MG63 (cell line): ENCODE measurements around the gene MDM2. TPM values are rescaled to one million over a fixed set of nuclear protein-coding genes. Genes with fewer than 3 reads are reported as not detected.

Source experiments
- DNase-seq: peaks from one replicate; pipeline ENCODE4 v3.0.0-alpha.2; 2020
- H3K27me3 ChIP-seq: fragments of 250-450 bp; sonication (Bioruptor Pico); 2 replicates; pipeline ENCODE4 v1.5.1; 2020; ENCODE audit warnings: mild to moderate bottlenecking, moderate library complexity
- H3K36me3 ChIP-seq: fragments of 250-450 bp; sonication (Bioruptor Pico); 2 replicates; pipeline ENCODE4 v1.5.1; 2020; ENCODE audit warnings: mild to moderate bottlenecking, moderate library complexity
- H3K4me3 ChIP-seq: fragments of 250-450 bp; sonication (Bioruptor Pico); 2 replicates; pipeline ENCODE4 v1.5.1; 2020; ENCODE audit warnings: mild to moderate bottlenecking, moderate library complexity
- H3K9me3 ChIP-seq: fragments of 250-450 bp; sonication (Bioruptor Pico); 2 replicates; pipeline ENCODE4 v1.5.1; 2020; ENCODE audit warnings: mild to moderate bottlenecking, moderate library complexity
- total RNA-seq: library from RNA; depleted of rRNA; stranded (reverse); fragments of >200 nt; shearing (Covaris generic); gene quantifications from 2 replicates; pipeline ENCODE4 v1.2.3, GENCODE V29; 2014; ENCODE audit warnings: low replicate concordance

MDM2 gene
- total RNA-seq, 1 experiment from 2014 or later = 17.4 TPM

GRCh38 chr12:68776976-68777610, 30.9 kb upstream of the MDM2 start:
- no peaks in the 10 kb centered on the region for H3K9me3 ChIP-seq
- no peaks in the 10 kb centered on the region; the same call in 1 of the 2 replicates for H3K36me3 ChIP-seq
- no peak overlapping the region for H3K4me3 ChIP-seq
- no peak for DNase-seq
- no peaks in the 10 kb centered on the region; the same call in 1 of the 2 replicates for H3K27me3 ChIP-seq

DNA sequence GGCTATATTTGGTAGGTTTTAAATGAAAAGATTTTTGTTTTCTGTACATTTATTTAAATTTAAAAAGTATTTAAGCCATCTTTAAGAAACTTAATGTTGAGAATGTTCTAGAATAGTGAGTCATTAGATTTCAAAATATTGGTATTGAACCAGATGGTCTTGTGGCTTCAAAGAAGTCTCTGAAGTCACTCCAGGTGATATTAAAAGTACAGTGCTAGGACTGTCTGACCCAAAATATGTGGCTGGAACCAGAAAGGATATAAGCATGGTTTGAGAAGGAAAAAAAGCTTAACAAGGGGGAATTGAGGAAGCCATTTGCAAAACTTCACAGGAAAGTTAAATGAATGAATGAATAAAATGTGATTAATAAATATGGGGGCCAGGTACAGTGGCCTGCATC, 28.7 kb upstream of the MDM2 start:
- Histone ChIP-seq H3K36me3 (no peaks in the 10 kb centered on the region), H3K27me3 (no peaks in the 10 kb centered on the region), H3K9me3 (no peaks in the 10 kb centered on the region), H3K4me3 (no peak overlapping the region)
- DNase-seq = no peak

- H3K27me3 ChIP-seq = no peaks in the 10 kb centered on the region
- H3K36me3 ChIP-seq = no peaks in the 10 kb centered on the region
- no peak overlapping the region for H3K4me3 ChIP-seq
- no peak for DNase-seq
- H3K9me3 ChIP-seq = no peaks in the 10 kb centered on the region
These were observed 27.2 kb upstream of the MDM2 start for GRCh38 chr12:68780731-68781130.

DNA sequence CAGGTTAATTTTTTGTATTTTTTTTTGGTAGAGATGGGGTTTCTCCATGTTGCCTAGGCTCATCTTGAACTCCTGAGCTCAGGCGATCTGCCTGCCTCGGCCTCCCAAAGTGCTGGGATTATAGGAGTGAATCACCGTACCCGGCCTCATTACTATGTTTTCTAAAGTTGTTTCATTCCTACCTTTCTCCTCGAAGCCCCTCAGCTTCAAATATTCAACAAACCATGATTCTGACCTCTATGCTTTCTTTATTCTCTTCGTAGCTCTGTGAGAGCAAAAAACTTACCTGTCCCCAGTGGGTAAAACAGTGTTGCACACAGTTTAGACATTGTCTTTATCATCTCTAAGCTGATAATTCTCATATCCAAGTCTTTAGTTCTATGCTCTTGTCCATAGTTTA, 26.2 kb upstream of the MDM2 start:
- no peaks in the 10 kb centered on the region for H3K36me3 ChIP-seq
- no peak for DNase-seq
- no peaks in the 10 kb centered on the region for H3K9me3 ChIP-seq
- no peaks in the 10 kb centered on the region for H3K27me3 ChIP-seq
- no peak overlapping the region for H3K4me3 ChIP-seq

DNA sequence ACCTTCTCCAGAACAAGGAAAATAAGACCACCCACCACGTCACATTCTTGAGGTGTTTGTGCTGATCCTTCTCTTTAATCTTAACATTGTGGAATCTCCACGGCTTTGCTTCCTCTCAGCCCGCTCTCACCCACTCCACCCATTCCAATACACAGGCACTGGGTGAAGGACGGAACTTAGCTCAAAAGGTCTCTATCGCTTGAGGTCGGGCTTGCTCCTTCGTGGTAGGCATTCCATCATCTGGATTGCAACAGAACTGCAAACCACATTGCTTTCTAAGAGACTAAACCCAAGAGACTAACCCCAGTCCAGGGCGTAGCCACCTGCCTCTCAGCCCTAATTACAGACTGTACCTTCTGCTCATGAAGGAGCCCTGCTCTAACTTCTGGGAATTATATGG, 24.0 kb upstream of the MDM2 start:
- Histone ChIP-seq H3K4me3 (no peak overlapping the region), H3K27me3 (no peaks in the 10 kb centered on the region), H3K9me3 (no peaks in the 10 kb centered on the region), H3K36me3 (no peaks in the 10 kb centered on the region)
- DNase-seq = no peak

DNA sequence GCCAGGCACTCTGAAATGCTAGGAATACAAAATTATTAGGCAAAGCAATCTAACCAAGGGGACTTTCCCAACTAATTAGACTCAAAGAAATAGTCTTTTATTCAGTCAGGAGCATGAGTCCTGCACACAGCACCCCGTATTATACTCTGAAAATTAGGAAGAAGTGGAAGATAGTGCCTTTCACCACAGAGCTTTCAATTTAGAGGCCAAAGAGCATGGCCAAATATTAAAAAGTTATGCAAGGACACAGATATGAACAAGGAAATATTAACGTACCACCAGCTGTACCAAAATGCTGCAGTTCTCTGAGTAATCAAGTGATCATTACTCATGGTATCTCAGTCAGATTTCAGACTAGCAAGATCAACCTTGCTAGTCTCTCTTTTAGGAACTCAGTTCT, 22.6 kb upstream of the MDM2 start:
- no peaks in the 10 kb centered on the region for H3K27me3 ChIP-seq
- H3K36me3 ChIP-seq = no peaks in the 10 kb centered on the region
- no peak for DNase-seq
- H3K4me3 ChIP-seq = no peak overlapping the region
- no peaks in the 10 kb centered on the region for H3K9me3 ChIP-seq

DNA sequence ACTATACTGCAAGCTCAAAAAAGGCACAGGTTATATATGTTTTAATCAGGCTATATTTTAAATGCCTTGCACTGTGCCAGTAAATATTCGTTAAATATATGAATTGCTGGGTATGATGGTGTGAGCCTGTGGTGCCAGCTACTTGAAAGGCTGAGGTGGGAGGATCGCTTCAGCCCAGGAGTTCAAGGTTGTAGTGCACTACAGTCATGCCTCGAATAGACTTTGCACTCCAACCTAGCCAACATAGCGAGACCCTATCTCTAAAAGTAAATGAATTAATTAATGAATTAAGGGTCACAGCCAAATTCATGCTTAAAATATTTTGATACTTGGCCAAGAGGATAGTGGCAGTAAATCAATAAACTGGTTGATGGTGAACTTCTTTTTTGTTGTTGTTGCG, 22.2 kb upstream of the MDM2 start:
- Histone ChIP-seq H3K4me3 (no peak overlapping the region), H3K36me3 (no peaks in the 10 kb centered on the region), H3K9me3 (no peaks in the 10 kb centered on the region), H3K27me3 (no peaks in the 10 kb centered on the region)
- DNase-seq = no peak

DNA sequence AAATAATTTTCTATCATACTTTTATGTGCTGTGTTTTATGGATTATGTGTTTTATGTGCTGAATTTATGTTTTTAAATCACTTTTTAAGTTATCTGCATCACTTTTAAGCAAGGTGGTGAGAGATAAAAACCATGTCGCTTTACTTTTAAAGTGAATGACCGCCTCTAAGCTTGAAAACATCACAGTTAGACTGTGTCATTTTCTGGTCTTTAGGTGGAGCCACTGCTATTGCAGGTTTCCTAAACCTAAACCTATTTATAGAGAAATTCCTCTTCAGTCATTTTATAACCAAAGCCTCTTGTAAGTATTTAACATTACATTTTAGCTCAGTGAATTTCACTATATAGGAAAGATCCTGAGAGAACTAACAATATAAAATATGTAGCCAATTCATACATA, 21.0 kb upstream of the MDM2 start:
- no peaks in the 10 kb centered on the region for H3K27me3 ChIP-seq
- DNase-seq = no peak
- H3K4me3 ChIP-seq = no peak overlapping the region
- H3K36me3 ChIP-seq = no peaks in the 10 kb centered on the region
- H3K9me3 ChIP-seq = no peaks in the 10 kb centered on the region

DNA sequence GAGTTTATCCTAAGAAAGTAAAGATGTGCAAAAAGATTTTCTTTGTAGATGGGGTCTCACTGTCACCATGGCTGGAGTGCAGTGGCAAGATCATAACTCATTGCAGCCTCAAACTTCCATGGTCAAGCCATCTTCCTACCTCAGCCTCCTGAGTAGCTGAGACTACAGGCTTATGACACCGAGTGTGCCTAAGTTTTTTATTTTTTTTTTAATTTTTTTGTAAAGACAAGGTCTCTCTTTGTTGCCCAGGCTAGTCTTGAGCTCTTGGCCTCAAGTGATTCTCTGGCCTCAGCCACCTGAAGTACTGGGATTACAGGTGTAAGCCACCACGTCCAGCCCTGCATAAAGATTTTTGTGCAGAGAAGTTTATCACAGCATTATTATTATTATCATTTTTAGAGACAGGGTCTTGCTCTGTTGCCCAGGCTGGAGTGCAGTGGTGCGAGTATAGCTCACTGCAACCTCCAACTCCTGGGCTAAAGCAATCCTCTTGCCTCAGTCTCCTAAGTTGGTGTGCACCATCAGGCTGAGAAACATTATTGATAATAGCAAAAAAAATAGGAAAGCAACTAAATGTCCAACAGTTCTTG, 19.3 kb upstream of the MDM2 start:
- H3K9me3 ChIP-seq = no peaks in the 10 kb centered on the region
- no peaks in the 10 kb centered on the region for H3K27me3 ChIP-seq
- no peaks in the 10 kb centered on the region for H3K36me3 ChIP-seq
- no peak overlapping the region for H3K4me3 ChIP-seq
- no peak for DNase-seq

- H3K4me3 ChIP-seq = no peak overlapping the region
- DNase-seq = no peak
These were observed 18.7 kb upstream of the MDM2 start for GRCh38 chr12:68789144-68789878.

GRCh38 chr12:68790081-68790951, 17.7 kb upstream of the MDM2 start:
- no peak for DNase-seq
- Histone ChIP-seq H3K36me3 (no peaks in the 10 kb centered on the region), H3K27me3 (no peaks in the 10 kb centered on the region), H3K9me3 (no peaks in the 10 kb centered on the region), H3K4me3 (no peak overlapping the region)

More at GRCh38 chr12:68789144-68789878, 18.7 kb upstream of the MDM2 start:
- H3K27me3 ChIP-seq = no peaks in the 10 kb centered on the region
- no peaks in the 10 kb centered on the region for H3K36me3 ChIP-seq
- no peaks in the 10 kb centered on the region for H3K9me3 ChIP-seq

DNA sequence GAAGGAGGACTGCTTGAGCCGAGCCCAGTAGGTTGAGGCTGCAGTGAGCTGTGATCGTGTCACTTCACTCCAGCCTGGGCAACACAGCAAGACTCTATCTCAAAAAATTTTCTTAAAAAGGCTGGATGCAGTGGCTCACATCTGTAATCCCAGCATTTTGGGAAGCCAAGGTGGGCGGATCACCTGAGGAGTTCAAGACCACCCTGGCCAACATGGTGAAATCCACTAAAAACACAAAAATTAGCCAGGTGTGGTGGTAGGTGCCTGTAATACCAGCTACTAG, 17.1 kb upstream of the MDM2 start:
- Histone ChIP-seq H3K36me3 (no peaks in the 10 kb centered on the region), H3K4me3 (no peak overlapping the region), H3K27me3 (no peaks in the 10 kb centered on the region), H3K9me3 (no peaks in the 10 kb centered on the region)
- DNase-seq = no peak

- H3K9me3 ChIP-seq = no peaks in the 10 kb centered on the region
- H3K36me3 ChIP-seq = no peaks in the 10 kb centered on the region
- H3K27me3 ChIP-seq = no peaks in the 10 kb centered on the region
- no peak for DNase-seq
- H3K4me3 ChIP-seq = no peak overlapping the region
These were observed 16.0 kb upstream of the MDM2 start for GRCh38 chr12:68791897-68792481.

GRCh38 chr12:68792952-68793351, 15.0 kb upstream of the MDM2 start:
- no peak for DNase-seq
- no peak overlapping the region for H3K4me3 ChIP-seq
- no peaks in the 10 kb centered on the region for H3K9me3 ChIP-seq
- no peaks in the 10 kb centered on the region for H3K27me3 ChIP-seq
- H3K36me3 ChIP-seq = no peaks in the 10 kb centered on the region

DNA sequence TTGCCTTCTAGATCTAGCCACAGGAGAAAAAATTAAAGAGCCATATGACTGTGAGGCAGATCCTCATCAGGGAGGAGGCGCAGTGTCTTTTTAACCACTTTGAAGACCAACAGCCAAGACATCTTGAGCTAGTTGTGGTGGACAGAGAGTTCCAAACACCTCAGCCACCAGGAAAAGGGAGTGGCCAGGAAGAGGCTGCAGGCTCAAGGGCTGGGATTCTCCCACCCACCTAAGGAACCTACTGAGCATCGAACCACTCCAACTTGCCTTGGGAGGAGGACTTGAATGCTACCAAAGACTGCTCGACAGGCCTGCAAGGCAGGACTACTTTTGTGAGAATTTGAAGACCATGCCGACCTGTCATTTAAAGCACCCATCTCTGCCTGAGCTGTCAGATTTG, 14.5 kb upstream of the MDM2 start:
- Histone ChIP-seq H3K36me3 (no peaks in the 10 kb centered on the region), H3K4me3 (no peak overlapping the region), H3K9me3 (no peaks in the 10 kb centered on the region), H3K27me3 (no peaks in the 10 kb centered on the region)
- no peak for DNase-seq

DNA sequence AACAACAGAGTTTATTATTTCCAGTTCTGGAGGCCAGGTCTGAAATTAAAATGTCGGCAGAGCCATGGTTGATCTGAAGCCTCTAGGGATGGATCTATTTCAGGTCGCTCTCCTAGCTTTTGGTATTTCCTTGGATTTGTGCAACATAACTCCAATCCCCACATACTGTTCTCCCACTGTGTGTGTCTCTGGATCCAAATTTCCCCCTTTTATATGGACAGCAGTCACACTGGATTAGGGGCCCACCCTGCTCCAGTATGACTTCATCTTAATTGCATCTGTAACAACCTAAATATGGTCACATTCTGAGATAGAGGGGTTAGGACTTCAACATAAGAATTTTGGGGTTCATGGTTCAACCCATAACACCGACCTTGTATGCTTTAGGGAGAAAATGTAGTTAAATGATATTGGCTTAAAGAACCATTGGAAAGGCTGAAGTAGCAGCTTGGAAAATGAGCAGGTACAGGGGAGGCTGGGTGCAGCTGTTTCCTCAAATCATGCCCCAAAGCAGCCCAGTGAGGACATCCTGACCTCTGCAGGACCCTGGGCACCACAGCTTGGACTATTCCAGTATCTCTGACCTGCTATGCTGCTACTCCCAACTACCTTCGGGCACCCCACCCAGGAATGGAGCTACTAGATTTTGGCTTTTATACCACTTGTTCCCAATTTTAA, 13.9 kb upstream of the MDM2 start:
- no peak overlapping the region for H3K4me3 ChIP-seq
- no peaks in the 10 kb centered on the region for H3K36me3 ChIP-seq
- no peaks in the 10 kb centered on the region for H3K9me3 ChIP-seq
- H3K27me3 ChIP-seq = no peaks in the 10 kb centered on the region
- DNase-seq = no peak
